Uterus (tissue), 4 donors: ENCODE results near the gene KSR2. TPM values are rescaled to one million over a fixed set of nuclear protein-coding genes. Genes with fewer than 3 reads are reported as not detected.

Experiments
- DNase-seq, 2 donors: peaks; one replicate each; pipeline ENCODE4 v3.0.0-alpha.2; 2019 to 2020
- H3K27ac ChIP-seq, 2 donors: fragments of 200-600 bp; sonication (generic); 1 replicate in 1 of 2; 2 replicates in 1 of 2; pipeline ENCODE4 v1.5.1; 2016 to 2018
- H3K27me3 ChIP-seq, 2 donors: fragments of 200-600 bp; sonication (generic); one replicate each; pipeline ENCODE4 v1.5.1; 2018 to 2019; ENCODE audit warnings: control low read depth in 1 of 2
- H3K36me3 ChIP-seq, 2 donors: fragments of 200-600 bp; sonication (generic); one replicate each; pipeline ENCODE4 v1.5.1; 2019; ENCODE audit warnings: control low read depth in 1 of 2
- H3K4me1 ChIP-seq, 2 donors: fragments of 200-600 bp; sonication (generic); one replicate each; pipeline ENCODE4 v1.5.1; 2018 to 2019; ENCODE audit warnings: control low read depth in 1 of 2
- H3K4me3 ChIP-seq, 2 donors: fragments of 200-600 bp; sonication (generic); 1 replicate in 1 of 2; 2 replicates in 1 of 2; pipeline ENCODE4 v1.5.1; 2018 to 2019; ENCODE audit warnings: mild to moderate bottlenecking in 1 of 2
- H3K9me3 ChIP-seq, 2 donors: fragments of 200-600 bp; sonication (generic); one replicate each; pipeline ENCODE4 v1.5.1; 2019; ENCODE audit warnings: control low read depth in 1 of 2
- POLR2A ChIP-seq, 2 donors: fragments of 450-650 bp; IDR thresholded peaks; one replicate each; pipeline ENCODE4 v1.6.1; 2016; ENCODE audit warnings: antibody characterized with exemption in 2 of 2, mild to moderate bottlenecking in 1 of 2, moderate library complexity in 1 of 2
- intact Hi-C: fragments of 100-400 bp; cut with DNase I; formaldehyde crosslinking; loops from one replicate; pipeline ENCODE4 v1.15.1; 2023; ENCODE audit warnings: low total_unique reads
- total RNA-seq, 4 donors: library from RNA; depleted of rRNA in 3 of 4; stranded (reverse); fragments of >200 nt in 3 of 4; gene quantifications; one replicate each; pipeline versions ENCODE4 v1.1.0 to v1.2.4, GENCODE V29; 2014 to 2023
- TF ChIP-seq, protein P1 (sequence below), 4 experiments: fragments of 200-600 bp in 2 of 4; fragments of 450-650 bp in 2 of 4; sonication (generic) in 2 of 4; IDR thresholded peaks; one replicate each; pipeline ENCODE4 v1.5.1; 2016 to 2019; ENCODE audit warnings: antibody characterized with exemption in 4 of 4, mild to moderate bottlenecking in 2 of 4, moderate library complexity in 1 of 4
- donor health status: DM: yes; HTN: yes; CAD: no.

Gene KSR2
- total RNA-seq, 4 donors from 2014 or later, result 0.03 to 0.28 TPM; not detected in 2

DNA sequence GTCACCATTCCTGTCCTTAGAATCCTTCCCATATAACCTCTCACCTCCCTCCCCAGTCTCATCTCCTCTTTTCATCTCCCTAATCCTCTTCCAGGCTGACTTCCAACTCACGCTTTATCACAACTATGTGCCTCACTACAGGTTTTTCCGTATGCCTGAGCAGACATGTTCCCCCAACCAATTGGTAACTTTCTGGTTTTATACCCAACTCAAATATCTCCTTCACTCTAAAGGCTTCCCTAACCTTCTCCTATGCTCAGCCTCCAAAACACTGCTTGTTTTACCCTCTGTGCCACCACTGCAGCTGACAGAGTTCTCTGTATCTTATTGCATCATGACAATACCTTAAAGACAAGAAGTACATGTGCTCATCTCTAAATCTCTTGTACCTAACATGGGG is 139.7 kb downstream of the KSR2 start:
- Histone ChIP-seq H3K27me3 (no peaks in the 10 kb centered on the region), H3K36me3 (no peaks in the 10 kb centered on the region), H3K27ac (no peak overlapping the region), H3K4me3 (no peak overlapping the region), H3K4me1 (no peaks in the 10 kb centered on the region), H3K9me3 (no peaks in the 10 kb centered on the region)
- intact Hi-C loops, result no loop called here
- TF ChIP-seq, protein P1, sequence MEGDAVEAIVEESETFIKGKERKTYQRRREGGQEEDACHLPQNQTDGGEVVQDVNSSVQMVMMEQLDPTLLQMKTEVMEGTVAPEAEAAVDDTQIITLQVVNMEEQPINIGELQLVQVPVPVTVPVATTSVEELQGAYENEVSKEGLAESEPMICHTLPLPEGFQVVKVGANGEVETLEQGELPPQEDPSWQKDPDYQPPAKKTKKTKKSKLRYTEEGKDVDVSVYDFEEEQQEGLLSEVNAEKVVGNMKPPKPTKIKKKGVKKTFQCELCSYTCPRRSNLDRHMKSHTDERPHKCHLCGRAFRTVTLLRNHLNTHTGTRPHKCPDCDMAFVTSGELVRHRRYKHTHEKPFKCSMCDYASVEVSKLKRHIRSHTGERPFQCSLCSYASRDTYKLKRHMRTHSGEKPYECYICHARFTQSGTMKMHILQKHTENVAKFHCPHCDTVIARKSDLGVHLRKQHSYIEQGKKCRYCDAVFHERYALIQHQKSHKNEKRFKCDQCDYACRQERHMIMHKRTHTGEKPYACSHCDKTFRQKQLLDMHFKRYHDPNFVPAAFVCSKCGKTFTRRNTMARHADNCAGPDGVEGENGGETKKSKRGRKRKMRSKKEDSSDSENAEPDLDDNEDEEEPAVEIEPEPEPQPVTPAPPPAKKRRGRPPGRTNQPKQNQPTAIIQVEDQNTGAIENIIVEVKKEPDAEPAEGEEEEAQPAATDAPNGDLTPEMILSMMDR (IDR thresholded peaks at IDR 0.05), result no peak
- no peak for TF ChIP-seq POLR2A (IDR thresholded peaks at IDR 0.05)
- DNase-seq, result no peak

GRCh38 chr12:117827660-117828059 is 141.1 kb downstream of the KSR2 start:
- no peak for DNase-seq
- no peaks in the 10 kb centered on the region for H3K36me3 ChIP-seq
- no peaks in the 10 kb centered on the region for H3K9me3 ChIP-seq
- no peak overlapping the region for H3K27ac ChIP-seq
- no peaks in the 10 kb centered on the region for H3K27me3 ChIP-seq
- H3K4me3 ChIP-seq, result no peak overlapping the region
- no peaks in the 10 kb centered on the region for H3K4me1 ChIP-seq
- intact Hi-C loops, result no loop called here
- TF ChIP-seq, protein P1 (IDR thresholded peaks at IDR 0.05), result no peak
- TF ChIP-seq POLR2A (IDR thresholded peaks at IDR 0.05), result no peak

GRCh38 chr12:117825827-117826226 is 143.0 kb downstream of the KSR2 start:
- no peak for TF ChIP-seq POLR2A (IDR thresholded peaks at IDR 0.05)
- TF ChIP-seq, protein P1 (IDR thresholded peaks at IDR 0.05), result no peak
- DNase-seq, result no peak
- Histone ChIP-seq H3K27ac (no peak overlapping the region), H3K9me3 (no peaks in the 10 kb centered on the region), H3K36me3 (no peaks in the 10 kb centered on the region), H3K27me3 (no peaks in the 10 kb centered on the region), H3K4me3 (no peak overlapping the region), H3K4me1 (no peaks in the 10 kb centered on the region)
- intact Hi-C loops, result no loop called here

GRCh38 chr12:117821480-117822175 is 147.2 kb downstream of the KSR2 start:
- H3K4me3 ChIP-seq, result no peak overlapping the region
- intact Hi-C loops, result no loop called here
- no peak for TF ChIP-seq POLR2A (IDR thresholded peaks at IDR 0.05)
- TF ChIP-seq, protein P1 (IDR thresholded peaks at IDR 0.05), result no peak
- H3K27me3 ChIP-seq, result no peaks in the 10 kb centered on the region
- no peak overlapping the region for H3K27ac ChIP-seq
- no peaks in the 10 kb centered on the region for H3K4me1 ChIP-seq
- H3K9me3 ChIP-seq, result no peaks in the 10 kb centered on the region
- no peaks in the 10 kb centered on the region for H3K36me3 ChIP-seq
- DNase-seq, result no peak

- Histone ChIP-seq H3K27ac (no peak overlapping the region), H3K27me3 (no peaks in the 10 kb centered on the region), H3K4me3 (no peak overlapping the region), H3K36me3 (no peaks in the 10 kb centered on the region), H3K9me3 (no peaks in the 10 kb centered on the region), H3K4me1 (no peaks in the 10 kb centered on the region)
- TF ChIP-seq, protein P1 (IDR thresholded peaks at IDR 0.05), result no peak
- no peak for TF ChIP-seq POLR2A (IDR thresholded peaks at IDR 0.05)
- DNase-seq, result no peak
- intact Hi-C loops, result no loop called here
These were observed 148.4 kb downstream of the KSR2 start for GRCh38 chr12:117820216-117820907.
